Keratinocyte (primary cell): ENCODE measurements around the gene ARHGAP10. TPM values are rescaled to one million over a fixed set of nuclear protein-coding genes. Genes with fewer than 3 reads are reported as not detected.

Experiments
- DNase-seq: peaks from one replicate; pipeline ENCODE4 v3.0.0-alpha.2; 2011; ENCODE audit warnings: low read depth, missing footprints, low spot score
- FAIRE-seq: peaks from 2 replicates; lab custom pipeline; 2011; peaks lifted over from hg19 to GRCh38; lab: Jason Lieb, UNC
- H2AFZ ChIP-seq: 2 replicates; pipeline ENCODE4 v1.6.0; 2012; ENCODE audit warnings: low read length, control low read depth, inconsistent platforms; ENCODE audit not compliant: control insufficient read depth
- H3K27ac ChIP-seq: 2 replicates; pipeline ENCODE4 v1.5.1; 2011; ENCODE audit warnings: low read length; ENCODE audit not compliant: control insufficient read depth, insufficient read depth
- H3K27me3 ChIP-seq: 3 replicates; pipeline ENCODE4 v1.6.0; 2011; ENCODE audit warnings: low read length; ENCODE audit not compliant: control insufficient read depth, insufficient read depth; ENCODE audit errors: extremely low read depth
- H3K36me3 ChIP-seq, 2 experiments: 2 replicates in 1 of 2; 3 replicates in 1 of 2; pipeline ENCODE4 v1.5.1; 2011; ENCODE audit warnings: low read length in 2 of 2, mild to moderate bottlenecking in 1 of 2; ENCODE audit not compliant: control insufficient read depth in 2 of 2, insufficient read depth in 2 of 2; ENCODE audit errors: extremely low read depth in 1 of 2
- H3K4me1 ChIP-seq: 3 replicates; pipeline ENCODE4 v1.5.1; 2011; ENCODE audit warnings: low read length; ENCODE audit not compliant: control insufficient read depth, insufficient read depth; ENCODE audit errors: extremely low read depth
- H3K4me2 ChIP-seq: 3 replicates; pipeline ENCODE4 v1.6.0; 2011; ENCODE audit warnings: low read depth, low read length; ENCODE audit not compliant: control insufficient read depth, insufficient read depth; ENCODE audit errors: extremely low read depth
- H3K4me3 ChIP-seq, 3 experiments: fragments of 200-600 bp in 1 of 3; sonication (generic) in 1 of 3; 2 replicates in 2 of 3; 3 replicates in 1 of 3; pipeline ENCODE4 v1.5.1; 2011 to 2016; ENCODE audit warnings: low read length in 3 of 3, mild to moderate bottlenecking in 3 of 3, control low read depth in 2 of 3, inconsistent platforms in 1 of 3, low read depth in 1 of 3, mixed read lengths in 1 of 3, mixed run types in 1 of 3, moderate library complexity in 1 of 3; ENCODE audit not compliant: control insufficient read depth in 2 of 3, insufficient read depth in 2 of 3; ENCODE audit errors: extremely low read depth in 1 of 3
- H3K79me2 ChIP-seq: 2 replicates; pipeline ENCODE4 v1.6.0; 2012; ENCODE audit warnings: low read length; ENCODE audit not compliant: control insufficient read depth, insufficient read depth
- H3K9ac ChIP-seq: 3 replicates; pipeline ENCODE4 v1.6.0; 2011; ENCODE audit warnings: low read length; ENCODE audit not compliant: control insufficient read depth, insufficient read depth; ENCODE audit errors: extremely low read depth
- H3K9me1 ChIP-seq: 3 replicates; pipeline ENCODE4 v1.6.0; 2011; ENCODE audit warnings: low read length; ENCODE audit not compliant: control insufficient read depth, insufficient read depth; ENCODE audit errors: extremely low read depth
- H3K9me3 ChIP-seq: 2 replicates; pipeline ENCODE4 v1.5.1; 2012; ENCODE audit warnings: low read depth, low read length; ENCODE audit not compliant: control insufficient read depth
- H4K20me1 ChIP-seq: 3 replicates; pipeline ENCODE4 v1.6.0; 2011; ENCODE audit warnings: low read length; ENCODE audit not compliant: control insufficient read depth, insufficient read depth; ENCODE audit errors: extremely low read depth
- EZH2 ChIP-seq: IDR thresholded peaks from one replicate; pipeline ENCODE4 v1.6.1; 2012; ENCODE audit warnings: inconsistent platforms, mild to moderate bottlenecking, low read length, moderate library complexity
- dilution Hi-C: fragments of 300-500 bp; cut with MboI; formaldehyde crosslinking; loops from one replicate; pipeline ENCODE4 v1.7.0; 2020; ENCODE audit warnings: low sequenced_read_pairs; ENCODE audit not compliant: extremely low pct_ligation_motif_present
- polyA plus RNA-seq, 5 experiments: library from polyadenylated mRNA; depleted of rRNA in 3 of 5; stranded (reverse) in 3 of 5; stranded (forward) in 1 of 5; unstranded in 1 of 5; fragments of >200 nt; gene quantifications; 1 replicate in 1 of 5; 2 replicates in 3 of 5; 3 replicates in 1 of 5; pipeline versions ENCODE4 v1.2.1 to v1.2.3, GENCODE V29; 2011 to 2012; ENCODE audit warnings: missing spikeins in 2 of 5, low read depth in 1 of 5, low replicate concordance in 1 of 5
- TF ChIP-seq, protein P1 (sequence below), 3 experiments: IDR thresholded peaks in 1 of 3; conservative IDR thresholded peaks in 1 of 3; optimal IDR thresholded peaks in 1 of 3; 2 replicates in 2 of 3; 3 replicates in 1 of 3; pipeline versions ENCODE3 to v1.5.1; 2011; ENCODE audit warnings: low read length in 3 of 3, mild to moderate bottlenecking in 3 of 3, moderate library complexity in 2 of 3, control low read depth in 1 of 3, inconsistent platforms in 1 of 3; ENCODE audit not compliant: insufficient read depth in 2 of 3; ENCODE audit errors: extremely low read depth in 1 of 3

Gene ARHGAP10
- polyA plus RNA-seq, 1 donor (not counting 4 experiments of a cell fraction or from before 2014, with no cell fraction given) = 18.7 TPM

DNA sequence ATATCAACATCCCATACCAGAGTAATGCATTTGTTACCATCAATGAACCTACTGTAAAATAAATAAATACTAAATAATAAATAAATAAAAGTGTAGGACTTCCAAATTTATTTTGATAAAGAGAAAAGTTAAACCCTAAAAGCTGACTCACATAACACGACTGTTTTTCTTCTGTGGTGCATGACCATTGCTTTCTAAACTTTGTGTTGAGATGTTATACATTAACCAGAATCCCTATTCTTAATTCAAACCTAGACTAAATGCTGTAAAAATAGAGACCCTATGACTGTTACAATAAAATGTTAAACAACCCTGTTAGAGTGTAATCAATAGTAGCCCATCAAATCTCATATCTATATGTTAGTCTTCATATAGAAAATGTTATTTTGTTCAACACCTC lies 27.0 kb upstream of the ARHGAP10 start:
- H3K9ac ChIP-seq = no peak overlapping the region
- DNase-seq (no peak), FAIRE-seq (no peak)
- no peaks in the 10 kb centered on the region for H4K20me1 ChIP-seq
- no peaks in the 10 kb centered on the region for H3K27me3 ChIP-seq
- H3K9me3 ChIP-seq = no peaks in the 10 kb centered on the region
- dilution Hi-C loops = no loop called here
- no peaks in the 10 kb centered on the region for H3K9me1 ChIP-seq
- no peaks in the 10 kb centered on the region for H3K79me2 ChIP-seq
- no peak overlapping the region for H2AFZ ChIP-seq
- no peak overlapping the region for H3K27ac ChIP-seq
- H3K4me1 ChIP-seq = no peaks in the 10 kb centered on the region
- H3K4me3 ChIP-seq = no peak overlapping the region
- no peaks in the 10 kb centered on the region for H3K36me3 ChIP-seq
- H3K4me2 ChIP-seq = no peak overlapping the region
- no peak for TF ChIP-seq EZH2
- TF ChIP-seq, protein P1, sequence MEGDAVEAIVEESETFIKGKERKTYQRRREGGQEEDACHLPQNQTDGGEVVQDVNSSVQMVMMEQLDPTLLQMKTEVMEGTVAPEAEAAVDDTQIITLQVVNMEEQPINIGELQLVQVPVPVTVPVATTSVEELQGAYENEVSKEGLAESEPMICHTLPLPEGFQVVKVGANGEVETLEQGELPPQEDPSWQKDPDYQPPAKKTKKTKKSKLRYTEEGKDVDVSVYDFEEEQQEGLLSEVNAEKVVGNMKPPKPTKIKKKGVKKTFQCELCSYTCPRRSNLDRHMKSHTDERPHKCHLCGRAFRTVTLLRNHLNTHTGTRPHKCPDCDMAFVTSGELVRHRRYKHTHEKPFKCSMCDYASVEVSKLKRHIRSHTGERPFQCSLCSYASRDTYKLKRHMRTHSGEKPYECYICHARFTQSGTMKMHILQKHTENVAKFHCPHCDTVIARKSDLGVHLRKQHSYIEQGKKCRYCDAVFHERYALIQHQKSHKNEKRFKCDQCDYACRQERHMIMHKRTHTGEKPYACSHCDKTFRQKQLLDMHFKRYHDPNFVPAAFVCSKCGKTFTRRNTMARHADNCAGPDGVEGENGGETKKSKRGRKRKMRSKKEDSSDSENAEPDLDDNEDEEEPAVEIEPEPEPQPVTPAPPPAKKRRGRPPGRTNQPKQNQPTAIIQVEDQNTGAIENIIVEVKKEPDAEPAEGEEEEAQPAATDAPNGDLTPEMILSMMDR (optimal IDR thresholded peaks at IDR 0.05 in 1 of 3, IDR thresholded peaks at IDR 0.05 in 1 of 3, conservative IDR thresholded peaks at IDR 0.05 in 1 of 3; ENCODE audit: extremely low read depth in 1 of 3, insufficient read depth in 2 of 3, low read length in 3 of 3) = no peak

DNA sequence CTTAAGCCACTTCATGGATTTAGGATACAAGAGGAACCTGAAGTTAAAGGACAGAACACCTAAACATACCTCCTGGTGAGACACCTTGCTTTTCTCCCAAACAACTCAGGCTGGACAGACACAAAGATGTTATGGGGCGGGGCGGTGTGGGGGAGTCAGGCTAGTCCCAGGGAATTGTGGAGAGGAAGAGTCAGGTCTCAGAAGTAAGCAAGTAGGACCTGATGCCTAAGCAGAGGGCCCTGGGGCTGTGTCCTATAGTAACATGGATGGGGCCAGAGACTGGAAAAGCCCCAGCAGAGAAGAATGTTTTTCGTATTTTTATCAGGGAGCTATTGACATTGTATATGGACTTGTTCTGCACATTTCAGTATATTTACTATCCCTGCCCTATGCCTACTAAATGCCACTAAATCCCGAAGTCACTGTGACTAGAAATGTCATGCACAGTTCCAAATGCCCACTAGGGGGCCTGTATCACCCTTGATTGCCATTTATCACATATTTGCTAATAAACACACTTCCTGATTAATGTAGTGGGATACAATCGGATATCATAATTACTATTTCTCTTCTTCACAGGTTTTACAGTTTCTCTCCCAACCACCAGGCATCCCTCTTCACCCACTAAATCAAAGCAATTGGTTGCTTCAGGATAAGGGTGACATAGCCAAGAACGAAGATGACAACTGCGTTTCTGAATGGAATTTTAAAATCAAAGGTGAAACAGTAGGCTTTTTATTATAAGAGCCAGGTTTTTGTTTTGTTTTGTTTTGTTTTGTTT lies 23.8 kb upstream of the ARHGAP10 start:
- dilution Hi-C loops = no loop called here
- no peak overlapping the region for H3K27ac ChIP-seq
- DNase-seq = no peak

More for the DNA sequence above, 23.8 kb upstream of the ARHGAP10 start:
- FAIRE-seq = peak; percentile 76
- no peak overlapping the region for H3K4me2 ChIP-seq
- no peaks in the 10 kb centered on the region for H3K27me3 ChIP-seq
- H3K36me3 ChIP-seq = no peaks in the 10 kb centered on the region
- no peaks in the 10 kb centered on the region for H3K9me3 ChIP-seq
- H3K4me3 ChIP-seq = no peak overlapping the region
- no peaks in the 10 kb centered on the region for H3K9me1 ChIP-seq
- peak overlapping the region; percentile 0 for H2AFZ ChIP-seq
- H4K20me1 ChIP-seq = no peaks in the 10 kb centered on the region
- no peak overlapping the region for H3K9ac ChIP-seq
- no peaks in the 10 kb centered on the region for H3K4me1 ChIP-seq
- no peaks in the 10 kb centered on the region for H3K79me2 ChIP-seq
- TF ChIP-seq, protein P1 (optimal IDR thresholded peaks at IDR 0.05 in 1 of 3, IDR thresholded peaks at IDR 0.05 in 1 of 3, conservative IDR thresholded peaks at IDR 0.05 in 1 of 3; ENCODE audit: extremely low read depth in 1 of 3, insufficient read depth in 2 of 3, low read length in 3 of 3) = peak; percentile 70 to 80 (median 77)
- no peak for TF ChIP-seq EZH2
